Measurements from ENCODE around the gene HOXA3. TPM values are rescaled to one million over a fixed set of nuclear protein-coding genes. Genes with fewer than 3 reads are reported as not detected.

The HOXA3 gene
- total and polyA plus RNA-seq, 2 of the 13 experiments (the other 11 are each of a cell fraction or from before 2014, with no cell fraction given) = 2.9 to 4.6 TPM

DNA sequence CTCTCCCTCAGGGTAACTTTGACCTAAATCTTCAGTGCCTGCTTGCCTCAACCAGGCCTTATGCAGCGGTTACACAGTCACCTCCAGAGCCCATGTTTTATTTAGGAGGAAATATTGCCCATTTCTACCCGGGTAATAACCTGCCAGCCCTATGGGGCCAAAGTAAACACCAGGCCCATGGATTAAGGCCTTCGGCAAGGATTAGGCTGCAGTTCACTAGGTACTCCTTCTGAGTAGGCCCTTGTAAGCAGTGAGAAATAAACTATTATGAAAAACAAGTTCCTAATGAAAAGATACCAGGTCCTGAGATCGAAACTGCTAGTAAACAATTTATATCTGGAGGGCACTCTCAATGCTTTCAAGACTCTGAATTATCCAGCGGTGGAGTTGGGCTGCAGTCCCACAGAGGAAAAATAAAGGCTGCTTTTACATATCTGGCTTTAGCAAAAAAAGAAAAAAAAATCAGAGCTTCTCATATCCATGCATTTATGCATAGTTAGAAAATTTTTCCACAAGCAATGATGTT is 25.5 kb upstream of the HOXA3 start:
- FAIRE-seq = no peak
- H3K27ac ChIP-seq (ENCODE audit: extremely low read length, insufficient read depth, low read length) = no peak overlapping the region
- no peak overlapping the region for H3K4me2 ChIP-seq (ENCODE audit: low read depth, low read length)
- no peak for ATAC-seq
- peaks cover 6 to 77% of the 10 kb centered on the region in 2 experiments for H3K27me3 ChIP-seq (ENCODE audit: control insufficient read depth in 1 of 2, insufficient read depth in 2 of 2, low read length in 2 of 2)
- no peak overlapping the region for H2AFZ ChIP-seq (ENCODE audit: low read length)
- peaks cover 19% of the 10 kb centered on the region for H3K4me1 ChIP-seq (ENCODE audit: insufficient read depth, low read length)
- no peaks in the 10 kb centered on the region for H4K20me1 ChIP-seq (ENCODE audit: insufficient read depth, low read length)
- in situ Hi-C loops (cut with HindIII; ENCODE audit: extremely low pct_ligation_motif_present, low pct_unique_long_range_greater_than_20kb) = no loop called here
- no peaks in the 10 kb centered on the region for H3K36me3 ChIP-seq (replicated peaks in 1 of 2; ENCODE audit: control insufficient read depth in 1 of 2, insufficient read depth in 2 of 2, low read length in 2 of 2)
- no peak for DNase-seq (ENCODE audit: low spot score)
- no TSS peak for BruUV-seq (replicated peaks)
- POLR2A ChIA-PET = no interaction called here
- CTCF ChIA-PET (ENCODE audit: low intra/inter-chr PET ratio, low total read pairs) = no interaction called here
- WGBS (ENCODE audit: low lambda C conversion rate) = 33% methylated on average over 5 of the region's 5 CpGs
- H3K9me3 ChIP-seq (ENCODE audit: low read length) = no peaks in the 10 kb centered on the region
- H3K4me3 ChIP-seq (replicated peaks in 1 of 3; ENCODE audit: insufficient read depth in 1 of 3, low read depth in 2 of 3, low read length in 3 of 3) = no peak overlapping the region
- H3K79me2 ChIP-seq (ENCODE audit: insufficient read depth, low read length) = no peaks in the 10 kb centered on the region
- no peak overlapping the region for H3K9ac ChIP-seq (ENCODE audit: insufficient read depth, low read depth, low read length)
- intact Hi-C loops (cut with micrococcal nuclease; ENCODE audit: unreplicated experiment) = no loop called here
- TF ChIP-seq ZNF563 (CRISPR knock-in tag; IDR thresholded peaks at IDR 0.05) (no peak), ZNF256 (CRISPR knock-in tag; conservative IDR thresholded peaks at IDR 0.05) (no peak), ZNF468 (CRISPR knock-in tag; IDR thresholded peaks at IDR 0.05) (no peak), ZNF446 (CRISPR knock-in tag; IDR thresholded peaks at IDR 0.05) (no peak), IRF2 (CRISPR knock-in tag; IDR thresholded peaks at IDR 0.05) (no peak), NR2F1 (CRISPR knock-in tag; IDR thresholded peaks at IDR 0.05) (no peak), HHEX (CRISPR knock-in tag; IDR thresholded peaks at IDR 0.05) (no peak), ZNF34 (CRISPR knock-in tag; IDR thresholded peaks at IDR 0.05; ENCODE audit: borderline replicate concordance) (no peak), HNRNPLL (IDR thresholded peaks at IDR 0.05; ENCODE audit: low read depth, low read length, poor library complexity, severe bottlenecking) (no peak), SOX6 (IDR thresholded peaks at IDR 0.05) (no peak), SOX6 (CRISPR knock-in tag; IDR thresholded peaks at IDR 0.05) (no peak), ZZZ3 (CRISPR knock-in tag; IDR thresholded peaks at IDR 0.05; ENCODE audit: borderline replicate concordance) (no peak), ZNF777 (CRISPR knock-in tag; IDR thresholded peaks at IDR 0.05) (no peak), HDAC1 (CRISPR knock-in tag; IDR thresholded peaks at IDR 0.05) (no peak), GABPB1 (CRISPR knock-in tag; IDR thresholded peaks at IDR 0.05) (no peak), KAT7 (CRISPR knock-in tag; IDR thresholded peaks at IDR 0.05; ENCODE audit: borderline replicate concordance) (no peak), ZNF607 (CRISPR knock-in tag; IDR thresholded peaks at IDR 0.05; ENCODE audit: borderline replicate concordance) (no peak)
- TF ChIP-seq, protein P1, sequence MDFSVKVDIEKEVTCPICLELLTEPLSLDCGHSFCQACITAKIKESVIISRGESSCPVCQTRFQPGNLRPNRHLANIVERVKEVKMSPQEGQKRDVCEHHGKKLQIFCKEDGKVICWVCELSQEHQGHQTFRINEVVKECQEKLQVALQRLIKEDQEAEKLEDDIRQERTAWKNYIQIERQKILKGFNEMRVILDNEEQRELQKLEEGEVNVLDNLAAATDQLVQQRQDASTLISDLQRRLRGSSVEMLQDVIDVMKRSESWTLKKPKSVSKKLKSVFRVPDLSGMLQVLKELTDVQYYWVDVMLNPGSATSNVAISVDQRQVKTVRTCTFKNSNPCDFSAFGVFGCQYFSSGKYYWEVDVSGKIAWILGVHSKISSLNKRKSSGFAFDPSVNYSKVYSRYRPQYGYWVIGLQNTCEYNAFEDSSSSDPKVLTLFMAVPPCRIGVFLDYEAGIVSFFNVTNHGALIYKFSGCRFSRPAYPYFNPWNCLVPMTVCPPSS (IDR thresholded peaks at IDR 0.05) = no peak
- TF ChIP-seq, protein P2, sequence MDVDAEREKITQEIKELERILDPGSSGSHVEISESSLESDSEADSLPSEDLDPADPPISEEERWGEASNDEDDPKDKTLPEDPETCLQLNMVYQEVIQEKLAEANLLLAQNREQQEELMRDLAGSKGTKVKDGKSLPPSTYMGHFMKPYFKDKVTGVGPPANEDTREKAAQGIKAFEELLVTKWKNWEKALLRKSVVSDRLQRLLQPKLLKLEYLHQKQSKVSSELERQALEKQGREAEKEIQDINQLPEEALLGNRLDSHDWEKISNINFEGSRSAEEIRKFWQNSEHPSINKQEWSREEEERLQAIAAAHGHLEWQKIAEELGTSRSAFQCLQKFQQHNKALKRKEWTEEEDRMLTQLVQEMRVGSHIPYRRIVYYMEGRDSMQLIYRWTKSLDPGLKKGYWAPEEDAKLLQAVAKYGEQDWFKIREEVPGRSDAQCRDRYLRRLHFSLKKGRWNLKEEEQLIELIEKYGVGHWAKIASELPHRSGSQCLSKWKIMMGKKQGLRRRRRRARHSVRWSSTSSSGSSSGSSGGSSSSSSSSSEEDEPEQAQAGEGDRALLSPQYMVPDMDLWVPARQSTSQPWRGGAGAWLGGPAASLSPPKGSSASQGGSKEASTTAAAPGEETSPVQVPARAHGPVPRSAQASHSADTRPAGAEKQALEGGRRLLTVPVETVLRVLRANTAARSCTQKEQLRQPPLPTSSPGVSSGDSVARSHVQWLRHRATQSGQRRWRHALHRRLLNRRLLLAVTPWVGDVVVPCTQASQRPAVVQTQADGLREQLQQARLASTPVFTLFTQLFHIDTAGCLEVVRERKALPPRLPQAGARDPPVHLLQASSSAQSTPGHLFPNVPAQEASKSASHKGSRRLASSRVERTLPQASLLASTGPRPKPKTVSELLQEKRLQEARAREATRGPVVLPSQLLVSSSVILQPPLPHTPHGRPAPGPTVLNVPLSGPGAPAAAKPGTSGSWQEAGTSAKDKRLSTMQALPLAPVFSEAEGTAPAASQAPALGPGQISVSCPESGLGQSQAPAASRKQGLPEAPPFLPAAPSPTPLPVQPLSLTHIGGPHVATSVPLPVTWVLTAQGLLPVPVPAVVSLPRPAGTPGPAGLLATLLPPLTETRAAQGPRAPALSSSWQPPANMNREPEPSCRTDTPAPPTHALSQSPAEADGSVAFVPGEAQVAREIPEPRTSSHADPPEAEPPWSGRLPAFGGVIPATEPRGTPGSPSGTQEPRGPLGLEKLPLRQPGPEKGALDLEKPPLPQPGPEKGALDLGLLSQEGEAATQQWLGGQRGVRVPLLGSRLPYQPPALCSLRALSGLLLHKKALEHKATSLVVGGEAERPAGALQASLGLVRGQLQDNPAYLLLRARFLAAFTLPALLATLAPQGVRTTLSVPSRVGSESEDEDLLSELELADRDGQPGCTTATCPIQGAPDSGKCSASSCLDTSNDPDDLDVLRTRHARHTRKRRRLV (CRISPR knock-in tag; IDR thresholded peaks at IDR 0.05) = no peak
- TF ChIP-seq, protein P3, sequence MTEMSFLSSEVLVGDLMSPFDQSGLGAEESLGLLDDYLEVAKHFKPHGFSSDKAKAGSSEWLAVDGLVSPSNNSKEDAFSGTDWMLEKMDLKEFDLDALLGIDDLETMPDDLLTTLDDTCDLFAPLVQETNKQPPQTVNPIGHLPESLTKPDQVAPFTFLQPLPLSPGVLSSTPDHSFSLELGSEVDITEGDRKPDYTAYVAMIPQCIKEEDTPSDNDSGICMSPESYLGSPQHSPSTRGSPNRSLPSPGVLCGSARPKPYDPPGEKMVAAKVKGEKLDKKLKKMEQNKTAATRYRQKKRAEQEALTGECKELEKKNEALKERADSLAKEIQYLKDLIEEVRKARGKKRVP (CRISPR knock-in tag; IDR thresholded peaks at IDR 0.05) = no peak

Measured in HepG2 (cell line).